SH-SY5Y (cell line): Measurements from ENCODE around the gene P2RY14.

ENCODE experiments used
- GATA2 ChIP-seq: IDR thresholded peaks from 2 replicates; pipeline ENCODE4 v1.6.1; 2011; ENCODE audit warnings: mild to moderate bottlenecking, low read depth, low read length
- GATA3 ChIP-seq: IDR thresholded peaks from 2 replicates; pipeline ENCODE4 v1.6.1; 2011; ENCODE audit warnings: low read depth, mild to moderate bottlenecking, low read length, moderate library complexity

The P2RY14 gene

DNA sequence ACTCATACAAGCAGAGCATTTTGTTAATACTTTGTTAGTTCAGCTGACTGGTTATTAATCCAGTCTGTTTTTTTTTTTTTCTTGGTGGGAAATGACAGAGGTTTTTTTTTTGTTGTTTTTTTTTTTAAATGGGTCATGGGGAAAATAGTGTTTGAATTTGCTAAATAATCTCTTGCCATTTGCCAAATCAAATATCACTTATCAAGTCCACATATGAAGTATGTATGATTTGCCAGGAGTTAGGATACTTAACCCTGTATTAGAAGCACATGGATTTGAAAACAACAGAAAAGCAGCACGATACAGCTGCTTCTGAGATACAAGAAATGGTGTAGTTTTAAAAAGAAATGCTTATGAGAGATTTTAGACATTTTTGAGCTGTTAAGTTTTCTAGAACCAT is 21.6 kb downstream of the P2RY14 start:
- TF ChIP-seq GATA2 = no peak
- no peak for TF ChIP-seq GATA3

GRCh38 chr3:151248772-151249337 is 29.5 kb downstream of the P2RY14 start:
- TF ChIP-seq GATA3 = no peak
- no peak for TF ChIP-seq GATA2

GRCh38 chr3:151236736-151237135 is 41.6 kb downstream of the P2RY14 start:
- TF ChIP-seq GATA2 = no peak
- TF ChIP-seq GATA3 = no peak

GRCh38 chr3:151236316-151236715 is 42.0 kb downstream of the P2RY14 start:
- TF ChIP-seq GATA2 (no peak), GATA3 (no peak)

DNA sequence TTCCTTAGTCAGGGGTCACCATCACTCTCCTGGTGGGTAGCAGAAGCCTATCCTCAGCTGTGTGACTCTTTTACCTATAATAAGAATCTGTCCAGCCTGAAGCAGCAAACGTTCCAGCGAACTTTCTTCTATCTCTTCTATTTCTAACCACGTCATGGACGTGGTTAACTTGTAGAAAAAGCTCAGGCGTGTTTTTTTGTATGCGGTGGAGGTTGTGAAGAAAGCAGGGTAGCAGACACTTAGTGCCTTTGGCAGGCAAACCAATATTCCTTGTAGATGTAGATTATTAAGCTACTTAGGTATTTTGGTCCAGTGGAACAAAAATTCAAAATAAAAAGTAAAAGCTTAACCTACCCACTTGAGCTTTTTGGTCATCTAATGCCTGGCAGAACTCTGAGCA is 43.5 kb downstream of the P2RY14 start:
- TF ChIP-seq GATA3 (no peak), GATA2 (no peak)

GRCh38 chr3:151232991-151233390 is 45.4 kb downstream of the P2RY14 start:
- no peak for TF ChIP-seq GATA2
- no peak for TF ChIP-seq GATA3

DNA sequence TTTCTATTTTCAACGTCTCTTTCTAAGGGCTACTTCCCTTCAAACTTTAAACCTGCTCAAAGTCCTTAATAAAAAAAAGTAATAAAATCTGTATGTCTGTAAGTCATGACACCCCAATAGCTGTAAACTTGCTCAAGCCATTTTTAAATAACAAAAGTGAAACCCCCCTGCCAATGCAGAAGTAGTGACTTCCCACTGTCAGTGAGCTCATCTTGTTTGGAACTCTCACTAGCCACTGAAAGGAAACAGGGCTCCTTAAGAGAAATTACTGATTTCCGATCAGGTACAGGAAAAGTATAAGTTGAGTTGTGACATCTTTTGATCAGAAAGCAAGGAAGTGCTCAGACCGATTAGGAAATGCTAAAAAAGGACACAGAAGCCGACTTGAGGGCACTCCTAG is 47.7 kb downstream of the P2RY14 start:
- TF ChIP-seq GATA3 (no peak), GATA2 (no peak)

GRCh38 chr3:151228666-151229040 is 49.7 kb downstream of the P2RY14 start:
- no peak for TF ChIP-seq GATA2
- no peak for TF ChIP-seq GATA3

DNA sequence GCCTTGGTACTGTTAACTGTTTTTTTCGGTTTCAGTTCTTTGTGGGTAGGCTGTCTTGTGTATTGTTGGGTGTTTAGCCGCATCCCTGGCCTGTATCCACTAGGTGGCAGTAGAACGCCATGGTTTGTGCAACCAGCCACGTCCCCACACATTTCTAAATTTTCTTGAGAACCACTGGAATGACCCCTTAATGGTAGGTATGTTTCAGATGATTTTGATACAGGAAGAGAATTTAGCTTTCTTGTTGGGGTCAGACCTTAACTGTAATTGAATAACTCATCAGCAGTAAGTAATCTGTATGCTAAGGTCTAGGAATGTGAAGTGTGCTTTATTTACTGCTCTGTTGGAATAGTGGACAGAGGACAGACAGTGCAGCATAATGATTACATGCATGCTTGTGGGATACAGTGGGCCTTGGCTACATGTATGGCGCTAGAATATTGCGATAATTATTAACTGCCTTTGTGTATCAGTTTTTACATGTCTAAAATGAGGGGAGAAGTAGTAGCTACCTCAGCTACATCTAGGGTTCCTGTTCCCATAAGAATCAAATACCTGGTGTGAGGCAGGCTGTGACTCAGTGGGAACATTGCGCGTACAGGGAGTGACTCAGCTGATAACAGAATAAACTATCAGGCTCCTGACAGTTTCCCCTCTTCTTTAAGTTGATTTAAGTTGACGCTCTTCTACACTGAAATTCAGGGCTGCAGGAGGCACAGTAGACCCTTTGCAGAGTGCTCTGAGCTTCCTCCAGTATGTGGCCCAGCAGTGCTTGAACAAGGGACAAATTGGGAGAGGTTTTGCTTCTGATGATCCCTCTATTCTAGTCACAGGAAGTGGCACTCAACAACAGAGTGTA is 50.3 kb downstream of the P2RY14 start:
- no peak for TF ChIP-seq GATA2
- no peak for TF ChIP-seq GATA3

GRCh38 chr3:151227266-151227806 is 51.0 kb downstream of the P2RY14 start:
- TF ChIP-seq GATA2 (no peak), GATA3 (no peak)

DNA sequence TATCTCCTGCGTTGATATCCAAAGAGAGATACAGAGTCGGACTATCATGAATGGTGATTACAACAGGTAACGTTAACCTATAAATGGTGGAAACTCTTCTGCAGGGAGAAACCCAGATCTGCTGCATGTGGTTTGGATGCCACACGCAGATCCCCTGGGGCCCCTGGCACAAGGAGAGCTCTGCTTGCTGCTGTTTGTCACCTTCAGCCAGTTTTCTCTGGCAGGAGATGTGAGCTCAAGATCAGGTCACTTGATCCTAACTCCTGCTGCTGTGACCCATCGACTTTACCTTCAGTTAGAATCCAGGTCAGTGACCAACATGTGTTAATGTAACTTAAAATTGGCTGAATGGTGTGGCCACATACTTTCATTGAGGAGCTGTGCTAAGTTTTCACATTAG is 51.5 kb downstream of the P2RY14 start:
- TF ChIP-seq GATA2 (no peak), GATA3 (no peak)

DNA sequence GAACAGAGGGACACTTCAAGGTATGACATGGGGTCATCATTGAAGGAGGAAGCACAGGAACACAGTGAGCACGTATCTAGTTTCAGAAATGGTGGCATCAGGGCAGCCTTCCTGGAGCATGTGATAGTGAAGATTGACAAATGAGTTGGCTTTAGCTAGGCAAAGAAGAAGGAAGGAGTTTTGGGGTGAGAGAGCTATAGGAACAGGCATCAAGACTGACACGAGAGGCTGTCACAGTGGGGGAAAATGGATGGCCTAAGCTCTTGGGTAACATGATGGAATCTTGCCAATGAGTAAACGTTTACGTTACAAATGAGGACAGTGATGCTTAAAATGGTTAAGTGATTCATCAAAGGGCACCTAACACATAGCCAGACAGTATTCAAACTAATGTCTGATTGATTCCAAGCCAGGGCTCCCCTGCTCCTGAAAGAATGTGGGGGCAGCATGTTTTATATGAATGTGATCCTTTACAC is 52.2 kb downstream of the P2RY14 start:
- TF ChIP-seq GATA2 (no peak), GATA3 (no peak)

DNA sequence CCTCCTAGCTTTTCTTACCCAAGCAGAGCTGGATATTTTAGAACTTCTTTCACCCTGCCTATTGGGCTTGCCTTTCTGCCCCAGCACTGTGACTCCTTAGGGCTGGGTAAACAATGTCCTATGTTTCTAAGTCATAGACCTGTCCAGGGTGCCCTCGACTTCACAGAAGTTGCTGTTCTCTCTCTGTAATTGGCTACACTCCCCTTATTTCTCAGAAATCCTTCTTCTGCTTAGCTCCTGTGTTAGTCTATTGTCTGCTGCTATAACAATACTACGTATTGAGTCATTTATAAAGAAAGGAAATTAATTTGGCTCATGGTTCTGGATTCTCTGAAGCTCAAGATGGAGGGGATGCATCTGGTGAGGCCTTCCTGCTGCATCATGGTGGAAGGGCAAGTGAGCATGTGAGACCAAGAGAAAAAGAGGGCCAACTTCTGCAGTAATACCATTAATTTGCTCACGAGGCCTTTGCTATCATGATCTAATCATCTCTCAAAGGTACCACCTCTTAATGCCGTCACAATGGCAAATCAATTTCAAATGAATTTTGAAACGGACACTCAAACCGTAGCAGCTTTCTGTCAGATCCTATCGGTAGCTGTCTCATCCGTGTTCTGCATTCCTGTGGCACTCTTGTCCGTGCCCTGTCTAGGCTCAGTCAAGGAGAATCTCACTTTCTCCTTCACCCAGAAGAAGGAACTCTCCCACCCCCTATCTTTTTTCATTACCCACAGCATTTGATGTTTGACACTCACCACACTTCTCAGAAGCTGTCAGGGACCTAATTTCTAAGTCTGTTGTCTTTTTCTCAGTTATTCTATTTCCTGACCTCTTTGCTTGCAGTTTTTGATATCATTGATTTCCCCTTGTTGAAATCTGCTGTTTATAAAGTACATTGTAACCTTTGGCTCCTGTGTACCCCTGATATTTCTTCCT is 53.0 kb downstream of the P2RY14 start:
- TF ChIP-seq GATA3 (no peak), GATA2 (no peak)

- TF ChIP-seq GATA2 (no peak), GATA3 (no peak)
Measured at GRCh38 chr3:151224268-151224866, 54.0 kb downstream of the P2RY14 start.

DNA sequence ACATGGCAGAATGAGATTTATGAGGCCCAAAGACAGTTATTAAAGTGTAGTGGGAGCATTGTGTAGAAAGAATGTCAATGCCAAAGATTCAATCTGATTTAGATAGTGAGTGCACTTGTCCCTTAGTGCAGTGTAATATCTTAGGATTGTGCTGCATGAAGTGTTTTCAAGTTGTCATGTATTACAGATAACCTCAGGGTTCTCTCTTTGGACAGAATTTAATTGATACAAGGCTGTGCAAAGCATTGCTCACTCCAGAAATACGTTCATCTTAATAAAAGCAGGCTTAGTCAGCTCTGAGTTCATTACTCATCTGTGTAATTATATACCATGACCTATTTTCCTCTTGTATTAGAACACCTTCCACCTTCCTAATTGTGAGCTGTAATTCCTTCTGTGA is 59.3 kb downstream of the P2RY14 start:
- TF ChIP-seq GATA2 (no peak), GATA3 (no peak)

DNA sequence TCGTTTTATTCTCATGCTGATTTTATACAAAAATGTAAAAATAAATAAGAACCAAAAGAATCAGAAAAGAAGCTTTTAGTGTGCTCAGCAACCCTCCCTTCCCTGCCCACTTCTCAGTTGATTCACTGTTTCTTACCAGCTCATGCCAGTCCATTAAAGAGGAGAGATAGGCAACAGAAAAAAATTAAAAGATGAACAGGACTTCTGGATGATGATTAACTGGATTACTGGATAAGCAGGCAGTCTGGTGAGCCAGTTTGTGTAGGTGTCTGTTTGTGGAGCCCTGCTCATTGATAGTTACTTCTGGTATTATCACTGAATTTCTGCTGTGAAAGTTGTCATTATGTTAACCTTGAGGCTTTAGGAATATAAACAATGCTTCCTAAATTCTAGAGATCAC is 60.2 kb downstream of the P2RY14 start:
- no peak for TF ChIP-seq GATA3
- TF ChIP-seq GATA2 = 0 out of 2 replicates have a peak, but pooled peaks have one; percentile 21
